Epithelial cell of proximal tubule (primary cell): Measurements from ENCODE around the gene LRRC26. TPM values are rescaled to one million over a fixed set of nuclear protein-coding genes. Genes with fewer than 3 reads are reported as not detected.

Experiments
- DNase-seq: peaks from one replicate; pipeline ENCODE4 v3.0.0-alpha.2; 2011; ENCODE audit warnings: low read depth
- H3K4me3 ChIP-seq: 2 replicates; pipeline ENCODE4 v1.5.1; 2011; ENCODE audit warnings: low read depth, mild to moderate bottlenecking, low read length
- CTCF ChIP-seq: conservative IDR thresholded peaks from 2 replicates; pipeline ENCODE4 v1.5.1; 2012; ENCODE audit warnings: low read depth, mild to moderate bottlenecking, low read length
- total RNA-seq: library from RNA; depleted of rRNA; stranded (reverse); fragments of >200 nt; gene quantifications from 2 replicates; pipeline ENCODE4 v1.2.3, GENCODE V29; 2015

Gene LRRC26
- total RNA-seq, 1 donor from 2014 or later: not detected

- TF ChIP-seq CTCF: peak; percentile 70
- no peak for DNase-seq
- no peak overlapping the region for H3K4me3 ChIP-seq
Measured at GRCh38 chr9:137176302-137177182, 6.7 kb upstream of the LRRC26 start.

DNA sequence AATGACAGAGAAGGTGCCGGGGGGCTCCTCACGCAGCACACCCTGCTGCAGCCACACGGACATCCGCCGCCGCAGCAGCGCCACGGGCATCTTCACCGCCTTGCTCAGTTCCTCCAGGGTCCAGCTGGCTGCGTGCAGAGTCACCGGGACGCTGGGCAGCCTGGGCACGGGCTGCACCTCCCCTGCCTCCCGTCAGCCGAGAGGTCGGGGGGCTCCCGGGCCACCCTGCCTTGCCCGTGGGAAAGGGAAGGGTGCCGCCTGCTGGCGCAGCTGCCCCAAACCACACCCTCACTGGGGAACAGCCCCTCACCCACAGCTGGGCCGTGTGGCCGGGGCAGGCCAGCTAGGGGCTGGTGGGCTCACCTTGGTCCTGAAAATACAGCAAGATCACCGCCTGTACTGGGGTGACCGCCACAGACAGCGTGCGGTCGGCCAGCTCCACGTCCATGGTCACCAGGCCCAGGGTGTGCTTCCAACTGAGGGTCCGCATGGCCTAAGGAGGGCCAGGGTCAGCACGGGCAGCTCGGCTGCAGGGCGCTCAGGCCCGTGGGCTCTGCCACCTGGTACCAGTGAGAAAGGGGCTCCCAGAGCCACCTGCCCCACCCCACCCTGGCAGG, 5.6 kb upstream of the LRRC26 start:
- no peak for DNase-seq
- no peak overlapping the region for H3K4me3 ChIP-seq
- peak; percentile 27 for TF ChIP-seq CTCF

GRCh38 chr9:137174722-137175293, 5.0 kb upstream of the LRRC26 start:
- DNase-seq: no peak
- no peak overlapping the region for H3K4me3 ChIP-seq
- TF ChIP-seq CTCF: no peak

GRCh38 chr9:137173796-137174664, 4.2 kb upstream of the LRRC26 start:
- no peak for DNase-seq
- H3K4me3 ChIP-seq: no peak overlapping the region
- TF ChIP-seq CTCF: no peak

DNA sequence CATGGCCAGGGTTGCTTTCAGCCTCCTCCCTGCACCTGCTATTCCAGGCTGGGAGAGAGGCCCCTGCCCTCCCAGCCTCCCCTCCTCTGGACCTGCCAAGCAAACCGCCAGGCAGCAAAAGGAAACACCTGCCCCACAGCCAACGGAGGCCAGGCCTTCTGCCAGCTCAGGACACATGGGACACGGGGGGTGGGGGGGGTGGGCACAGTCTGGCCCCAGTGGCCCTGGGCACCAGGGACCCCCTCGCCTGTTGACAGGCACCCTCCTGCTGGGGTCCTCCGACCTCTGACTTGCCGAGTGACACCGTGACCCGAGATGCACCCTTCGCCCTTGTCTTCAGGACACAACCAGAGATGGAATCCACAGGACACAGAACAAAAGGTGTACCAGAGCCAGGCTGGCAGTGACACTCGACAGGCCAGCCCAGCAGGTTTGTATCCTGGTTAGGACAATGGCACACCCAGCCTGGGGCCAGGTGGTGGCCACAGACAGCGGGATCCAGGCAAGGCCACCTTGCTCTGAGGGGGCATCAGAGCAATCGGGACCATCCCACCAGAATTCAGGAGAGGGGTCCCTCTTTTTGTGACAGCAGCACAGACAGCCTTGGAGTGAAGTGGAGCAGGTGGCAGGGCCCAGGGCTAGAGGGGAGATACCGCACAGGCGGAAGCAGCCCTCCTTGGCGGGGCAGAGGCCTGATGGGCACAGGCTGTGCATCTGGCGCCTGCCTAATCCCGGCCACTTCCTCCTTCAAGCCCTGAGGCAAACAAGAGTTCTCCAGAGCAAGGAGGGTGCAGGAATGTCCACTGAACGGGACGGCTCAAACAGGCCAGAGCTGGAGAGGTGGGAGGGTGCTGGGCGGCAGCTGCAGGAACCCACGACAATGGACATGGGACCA, 3.3 kb upstream of the LRRC26 start:
- no peak for TF ChIP-seq CTCF
- no peak overlapping the region for H3K4me3 ChIP-seq
- DNase-seq: no peak
